ENCODE data around the gene MZT2A. TPM values are rescaled to one million over a fixed set of nuclear protein-coding genes. Genes with fewer than 3 reads are reported as not detected.
"Not testable (repeated sequence)": the region's sequence is repeated elsewhere in the genome, so short reads cannot be mapped to it uniquely, and the experiment has no call there.

MZT2A gene
- total RNA-seq, 2 donors from 2014 or later = 173 to 176 TPM

DNA sequence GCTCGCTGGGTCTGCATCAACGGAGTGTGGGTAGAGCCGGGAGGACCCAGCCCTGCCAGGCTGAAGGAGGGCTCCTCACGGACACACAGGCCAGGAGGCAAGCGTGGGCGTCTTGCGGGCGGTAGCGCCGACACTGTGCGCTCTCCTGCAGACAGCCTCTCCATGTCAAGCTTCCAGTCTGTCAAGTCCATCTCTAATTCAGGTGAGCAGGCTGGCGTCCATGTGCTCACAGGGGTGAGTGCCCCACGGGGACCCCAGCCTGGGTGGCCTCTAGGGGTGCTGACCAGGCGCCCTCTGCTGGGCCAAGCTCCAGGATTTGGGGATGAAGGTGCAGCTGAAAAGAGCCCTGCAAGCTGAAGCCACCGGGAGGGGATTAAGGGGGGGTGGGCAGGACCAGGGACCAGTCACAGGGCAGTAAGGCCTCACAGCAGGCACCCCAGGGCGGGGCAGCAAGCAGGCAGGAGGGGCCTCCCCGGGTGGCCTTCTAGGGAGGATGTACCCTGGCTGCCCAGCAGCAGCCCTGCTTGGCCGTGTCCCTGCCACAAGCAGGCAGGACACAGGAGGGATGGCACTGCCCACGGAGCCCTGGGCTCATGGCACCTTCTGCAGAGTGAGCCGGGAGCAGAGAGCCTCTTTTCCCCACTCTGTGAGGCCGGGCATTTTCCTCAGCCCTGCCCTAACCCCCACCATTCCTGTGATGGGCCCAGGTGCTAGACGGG lies 38.6 kb upstream of the MZT2A start:
- DNase-seq (ENCODE audit: low spot score); intact Hi-C loops (cut with DNase I); H3K9me3 ChIP-seq; H3K27me3 ChIP-seq (replicated peaks; ENCODE audit: insufficient read depth); H3K36me3 ChIP-seq; H3K4me3 ChIP-seq; H3K27ac ChIP-seq; H3K4me1 ChIP-seq (replicated peaks): not testable (repeated sequence)
- WGBS = 89% methylated on average over 15 of the region's 22 CpGs

DNA sequence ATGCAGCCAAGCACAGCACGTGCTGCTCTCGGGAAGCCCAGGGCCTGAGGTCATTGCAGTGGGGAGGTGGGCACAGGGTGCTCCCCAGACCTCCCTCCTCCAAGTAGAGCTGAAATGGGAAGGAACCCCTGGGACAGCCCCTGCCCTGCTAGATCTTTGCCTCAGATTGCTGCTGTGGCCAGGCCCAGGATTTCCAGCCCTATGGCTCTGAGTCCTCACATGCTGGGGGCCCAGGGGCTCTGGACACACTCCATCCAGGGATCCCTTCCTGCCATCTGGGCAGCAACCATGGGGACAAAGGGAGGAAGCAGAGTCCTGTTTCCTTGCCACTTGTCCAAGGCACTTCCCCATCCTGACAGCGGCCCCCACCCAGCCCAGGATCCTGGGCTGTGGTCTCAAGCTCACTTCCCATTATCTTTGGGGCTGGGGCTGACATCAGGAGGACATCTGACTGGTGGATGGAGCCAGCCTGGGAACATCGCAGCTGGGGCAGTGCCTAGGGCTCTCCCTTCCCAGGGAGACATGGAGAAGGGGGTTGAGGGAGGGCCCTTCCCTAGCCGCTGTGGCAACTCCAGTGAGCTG lies 37.8 kb upstream of the MZT2A start:
- H3K4me3 ChIP-seq; H3K27ac ChIP-seq; H3K9me3 ChIP-seq; H3K36me3 ChIP-seq; H3K27me3 ChIP-seq (replicated peaks; ENCODE audit: insufficient read depth); intact Hi-C loops (cut with DNase I); H3K4me1 ChIP-seq (replicated peaks); DNase-seq (ENCODE audit: low spot score): not testable (repeated sequence)
- WGBS = 94% methylated on average over 3 of the region's 5 CpGs

DNA sequence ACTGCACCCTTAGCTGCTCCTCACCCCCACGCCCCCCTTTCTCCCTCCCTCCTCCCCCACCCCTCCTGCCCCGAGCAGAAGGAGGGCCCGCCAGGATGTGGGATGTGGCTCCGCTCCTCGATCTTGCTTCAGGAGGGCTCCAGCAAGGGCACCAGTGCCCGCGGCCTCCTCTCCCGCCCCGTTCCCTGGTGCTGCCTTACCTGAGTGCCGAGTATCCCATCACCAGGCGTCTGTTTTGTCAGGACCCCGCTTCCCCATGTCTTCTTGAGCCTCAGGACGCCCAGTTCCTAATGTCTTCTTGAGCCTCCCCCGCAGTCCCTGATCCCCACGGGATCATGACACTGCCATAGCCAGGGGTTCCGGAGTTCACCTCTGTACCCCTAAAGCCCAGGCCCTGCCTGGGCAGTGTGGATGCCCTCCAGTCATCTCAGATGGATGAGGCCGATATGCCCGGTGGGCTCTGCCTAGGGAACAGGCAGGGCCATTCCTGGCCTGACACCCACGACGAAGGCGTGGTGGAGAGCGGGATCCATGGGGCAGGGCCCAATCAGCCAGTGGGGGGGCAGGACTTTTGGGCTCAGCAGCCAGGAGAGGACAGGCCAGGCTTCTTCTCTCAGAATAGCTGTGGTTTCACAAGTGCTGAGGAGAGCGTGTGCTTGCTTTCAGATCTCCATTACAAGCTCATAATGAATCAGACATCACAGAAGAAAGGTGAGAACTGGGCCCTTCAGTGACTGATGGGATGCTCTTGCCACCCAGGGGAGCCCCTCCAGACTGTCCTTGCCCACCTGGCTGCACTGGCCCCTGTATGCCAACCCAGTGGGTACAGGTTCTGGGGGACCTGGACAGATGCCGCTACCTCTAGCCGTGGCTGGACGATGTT lies 37.0 kb upstream of the MZT2A start:
- H3K9me3 ChIP-seq; H3K36me3 ChIP-seq; H3K27me3 ChIP-seq (replicated peaks; ENCODE audit: insufficient read depth); DNase-seq (ENCODE audit: low spot score); intact Hi-C loops (cut with DNase I); H3K4me1 ChIP-seq (replicated peaks); H3K27ac ChIP-seq: not testable (repeated sequence)
- H3K4me3 ChIP-seq = peak overlapping the region in 1 of 2 donors; percentile 33
- 79% methylated on average over 20 of the region's 26 CpGs for WGBS

DNA sequence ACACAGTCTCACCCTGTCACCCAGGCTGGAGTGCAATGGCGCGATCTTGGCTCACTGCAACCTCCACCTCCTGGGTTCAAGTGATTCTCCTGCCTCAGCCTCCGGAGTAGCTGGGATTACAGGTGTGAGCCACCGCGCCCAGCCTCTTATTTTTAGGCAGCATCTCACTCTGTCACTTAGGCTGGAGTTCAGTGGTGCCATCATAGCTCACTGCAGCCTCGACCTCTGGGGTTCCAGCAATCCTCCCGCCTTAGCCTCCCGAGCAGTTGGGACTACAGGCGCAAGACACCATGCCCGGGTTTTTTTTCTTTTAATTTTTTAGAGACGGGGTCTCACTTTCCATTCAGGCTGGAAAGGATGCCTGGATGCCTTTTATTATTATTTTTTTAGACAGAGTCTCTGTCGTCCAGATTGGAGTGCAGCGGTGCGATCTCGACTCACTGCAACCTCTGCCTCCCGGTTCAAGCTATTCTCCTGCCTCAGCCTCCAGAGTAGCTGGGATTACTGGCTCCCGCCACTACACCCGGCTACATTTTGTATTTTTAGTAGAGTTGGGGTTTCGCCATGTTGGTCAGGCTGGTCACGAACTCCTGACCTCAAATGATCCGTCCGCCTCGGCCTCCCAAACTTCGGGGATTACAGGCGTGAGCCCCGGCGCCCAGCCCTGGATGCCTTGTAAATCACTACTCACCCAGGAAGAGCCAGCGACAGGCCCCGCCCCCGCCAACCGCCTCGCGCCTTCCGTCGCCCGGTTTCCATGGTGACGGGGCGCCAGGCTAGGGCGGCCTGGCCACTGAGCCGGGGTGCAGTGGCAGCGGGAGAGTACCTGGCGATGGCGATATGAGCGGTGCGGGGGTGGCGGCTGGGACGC lies 35.2 kb upstream of the MZT2A start, which contains the start of gene CCDC74A:
Gene CCDC74A (plus strand): TSS at position 758 of the 871 bp plus-strand sequence. CDS start 83 bp downstream, at position 841.
- H3K9me3 ChIP-seq; intact Hi-C loops (cut with DNase I); H3K4me1 ChIP-seq (replicated peaks); H3K27me3 ChIP-seq (replicated peaks; ENCODE audit: insufficient read depth); H3K36me3 ChIP-seq: not testable (repeated sequence)
- WGBS = 37% methylated on average over 33 of the region's 47 CpGs
- TF ChIP-seq POLR2AphosphoS5 (IDR thresholded peaks at IDR 0.05) = peak; percentile 28
- DNase-seq (ENCODE audit: low spot score) = peak; percentile 70
- Histone ChIP-seq H3K27ac (peak within 1 kb of the TSS in 1 of 2 donors; percentile 30), H3K4me3 (peak within 1 kb of the TSS; percentile 23 to 33)

DNA sequence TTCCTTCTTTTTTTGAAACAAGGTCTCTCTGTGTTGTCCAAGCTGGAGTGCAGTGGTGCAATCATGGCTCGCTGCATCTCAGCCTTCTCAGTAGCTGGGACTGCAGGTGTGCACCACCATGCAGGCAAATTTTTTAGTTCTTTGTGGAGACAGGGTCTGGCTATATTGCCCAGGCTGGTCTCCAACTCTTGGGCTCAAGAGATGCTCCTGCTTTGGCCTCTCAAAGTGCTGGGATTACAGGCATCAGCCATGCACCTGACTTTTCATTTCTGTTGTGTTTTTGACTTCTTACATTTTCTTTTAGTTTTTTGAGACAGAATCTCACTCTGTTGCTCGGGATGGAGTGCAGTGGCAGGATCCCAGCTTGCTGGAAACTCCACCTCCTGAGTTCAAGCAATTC lies 33.1 kb upstream of the MZT2A start:
- WGBS = 84% methylated on average over 2 of the region's 2 CpGs
- H3K4me1 ChIP-seq (replicated peaks); H3K9me3 ChIP-seq; H3K27ac ChIP-seq; intact Hi-C loops (cut with DNase I); DNase-seq (ENCODE audit: low spot score); H3K27me3 ChIP-seq (replicated peaks; ENCODE audit: insufficient read depth); H3K4me3 ChIP-seq; H3K36me3 ChIP-seq: not testable (repeated sequence)

DNA sequence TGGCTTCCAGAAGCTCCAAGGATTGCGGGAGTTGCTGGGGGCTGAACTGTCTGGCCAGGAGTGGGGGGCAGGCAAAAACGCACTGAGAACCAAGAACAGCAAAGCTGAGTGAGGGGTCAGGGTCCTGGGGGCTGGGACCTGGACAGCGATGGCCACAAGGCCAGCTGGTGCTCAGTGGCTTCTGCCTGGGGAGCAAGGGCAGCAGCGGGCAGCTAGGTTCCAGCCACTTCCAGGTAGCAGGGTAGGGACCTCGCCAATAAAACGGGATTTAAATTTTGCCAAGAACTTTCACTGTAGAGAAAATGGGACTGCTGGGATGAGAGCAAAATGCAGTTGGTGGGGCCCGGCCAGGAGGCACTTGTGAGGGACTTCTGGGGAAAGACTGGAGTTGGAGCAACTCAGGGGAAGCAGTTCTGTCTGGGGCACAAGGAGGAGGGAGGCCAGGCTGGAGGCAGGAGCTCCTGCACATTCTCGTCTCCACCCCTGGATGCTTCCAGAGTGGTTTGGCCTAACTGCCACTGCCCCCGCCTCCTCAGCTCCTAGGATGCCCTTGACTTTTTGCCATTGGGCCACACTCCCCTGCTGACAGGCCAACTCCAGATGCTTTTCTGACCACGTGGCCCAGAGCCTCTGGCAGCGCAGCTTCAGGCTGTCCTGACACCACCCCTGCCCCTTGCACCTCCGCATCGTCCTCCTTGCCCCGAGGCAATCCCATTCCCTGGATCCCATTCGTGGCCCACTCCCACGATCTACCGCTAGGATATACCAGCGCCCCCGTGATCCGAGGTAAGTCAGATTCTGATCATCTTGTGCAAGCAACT lies 30.0 kb upstream of the MZT2A start:
- intact Hi-C loops (cut with DNase I) = no loop called here
- no peak for DNase-seq (ENCODE audit: low spot score)
- no peak for TF ChIP-seq POLR2AphosphoS5 (IDR thresholded peaks at IDR 0.05)
- TF ChIP-seq POLR2A (IDR thresholded peaks at IDR 0.05) = no peak
- TF ChIP-seq, protein P1, sequence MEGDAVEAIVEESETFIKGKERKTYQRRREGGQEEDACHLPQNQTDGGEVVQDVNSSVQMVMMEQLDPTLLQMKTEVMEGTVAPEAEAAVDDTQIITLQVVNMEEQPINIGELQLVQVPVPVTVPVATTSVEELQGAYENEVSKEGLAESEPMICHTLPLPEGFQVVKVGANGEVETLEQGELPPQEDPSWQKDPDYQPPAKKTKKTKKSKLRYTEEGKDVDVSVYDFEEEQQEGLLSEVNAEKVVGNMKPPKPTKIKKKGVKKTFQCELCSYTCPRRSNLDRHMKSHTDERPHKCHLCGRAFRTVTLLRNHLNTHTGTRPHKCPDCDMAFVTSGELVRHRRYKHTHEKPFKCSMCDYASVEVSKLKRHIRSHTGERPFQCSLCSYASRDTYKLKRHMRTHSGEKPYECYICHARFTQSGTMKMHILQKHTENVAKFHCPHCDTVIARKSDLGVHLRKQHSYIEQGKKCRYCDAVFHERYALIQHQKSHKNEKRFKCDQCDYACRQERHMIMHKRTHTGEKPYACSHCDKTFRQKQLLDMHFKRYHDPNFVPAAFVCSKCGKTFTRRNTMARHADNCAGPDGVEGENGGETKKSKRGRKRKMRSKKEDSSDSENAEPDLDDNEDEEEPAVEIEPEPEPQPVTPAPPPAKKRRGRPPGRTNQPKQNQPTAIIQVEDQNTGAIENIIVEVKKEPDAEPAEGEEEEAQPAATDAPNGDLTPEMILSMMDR (IDR thresholded peaks at IDR 0.05) = no peak
- Histone ChIP-seq H3K27me3 (replicated peaks; ENCODE audit: insufficient read depth) (no peaks in the 10 kb centered on the region), H3K4me3 (no peak overlapping the region), H3K9me3 (no peaks in the 10 kb centered on the region), H3K36me3 (no peaks in the 10 kb centered on the region), H3K4me1 (replicated peaks) (no peaks in the 10 kb centered on the region), H3K27ac (no peak overlapping the region)
- 90% methylated on average over 20 of the region's 20 CpGs for WGBS

DNA sequence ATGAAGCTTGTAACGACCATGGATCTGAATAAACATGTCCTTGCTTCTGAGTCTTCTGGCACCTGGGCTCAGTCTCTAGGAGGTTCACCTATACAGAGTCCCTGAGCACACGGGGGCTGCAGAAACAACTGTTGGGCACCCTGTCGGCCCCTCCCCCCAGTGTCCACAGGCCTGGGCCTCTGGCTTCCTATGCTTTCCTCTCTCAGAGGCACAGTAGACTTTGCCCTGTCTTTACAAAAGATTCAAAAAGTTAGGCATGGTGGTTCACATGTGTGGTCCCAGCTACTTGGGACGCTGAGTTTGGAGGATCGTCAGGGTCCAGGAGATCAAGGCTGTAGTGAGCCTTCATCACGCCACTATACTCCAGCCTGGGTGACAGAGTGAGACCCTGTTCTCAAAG lies 29.3 kb upstream of the MZT2A start:
- H3K27ac ChIP-seq; DNase-seq (ENCODE audit: low spot score); H3K27me3 ChIP-seq (replicated peaks; ENCODE audit: insufficient read depth); H3K4me1 ChIP-seq (replicated peaks); intact Hi-C loops (cut with DNase I); H3K9me3 ChIP-seq; H3K36me3 ChIP-seq; H3K4me3 ChIP-seq: not testable (repeated sequence)
- 87% methylated on average over 6 of the region's 6 CpGs for WGBS
